HL-60/S4 treated with phorbol 12-myristate 13-acetate at 8.2 ng/mL for 4 days and 3 days (cell line): ENCODE measurements around the gene P3H2.

Experiments
- in situ Hi-C: fragments of 300-500 bp; cut with MboI; formaldehyde crosslinking; loops from 2 replicates; pipeline ENCODE4 v1.15.0; 2022; ENCODE audit warnings: low sequenced_read_pairs

The P3H2 gene

DNA sequence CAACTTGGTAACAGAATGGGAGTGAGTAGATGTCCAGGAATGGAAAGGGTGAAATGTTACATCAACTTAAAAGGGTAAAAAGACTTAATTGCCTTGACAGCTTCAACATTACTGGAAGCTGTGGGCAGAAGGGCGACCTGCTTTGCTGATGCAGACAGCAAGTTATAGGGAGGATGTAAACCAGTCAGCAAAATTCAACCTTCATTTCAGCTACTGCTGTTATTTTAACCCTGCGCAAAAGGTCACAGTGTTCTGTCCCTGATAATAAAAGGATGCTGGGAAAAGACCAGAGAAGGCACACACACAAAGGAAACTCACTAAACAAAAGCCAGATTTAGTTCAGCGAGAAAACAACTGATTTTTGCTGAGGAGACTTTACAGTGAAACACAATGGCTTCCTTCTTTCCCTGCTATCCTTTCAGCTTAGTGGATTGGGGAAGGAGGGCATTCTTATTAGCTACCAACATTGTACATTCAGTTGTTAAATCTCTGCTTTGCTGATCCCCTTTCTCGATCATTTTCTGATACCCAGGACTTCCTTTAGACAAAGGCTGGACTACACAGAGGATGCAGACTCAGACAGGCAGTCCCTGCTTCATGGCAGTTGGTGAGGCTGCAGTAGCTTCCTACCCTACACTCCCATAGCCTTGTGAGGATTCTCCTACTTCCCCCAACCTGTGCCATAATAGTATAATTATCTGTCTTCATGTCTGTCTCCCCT, 62.0 kb downstream of the P3H2 start:
- in situ Hi-C loops: no loop called here

GRCh38 chr3:190056742-190057141, 64.0 kb downstream of the P3H2 start:
- in situ Hi-C loops: no loop called here

- in situ Hi-C loops: no loop called here
Measured at GRCh38 chr3:190055773-190056172, 64.9 kb downstream of the P3H2 start.

- in situ Hi-C loops: no loop called here
Measured at GRCh38 chr3:190053919-190054672, 66.6 kb downstream of the P3H2 start.

DNA sequence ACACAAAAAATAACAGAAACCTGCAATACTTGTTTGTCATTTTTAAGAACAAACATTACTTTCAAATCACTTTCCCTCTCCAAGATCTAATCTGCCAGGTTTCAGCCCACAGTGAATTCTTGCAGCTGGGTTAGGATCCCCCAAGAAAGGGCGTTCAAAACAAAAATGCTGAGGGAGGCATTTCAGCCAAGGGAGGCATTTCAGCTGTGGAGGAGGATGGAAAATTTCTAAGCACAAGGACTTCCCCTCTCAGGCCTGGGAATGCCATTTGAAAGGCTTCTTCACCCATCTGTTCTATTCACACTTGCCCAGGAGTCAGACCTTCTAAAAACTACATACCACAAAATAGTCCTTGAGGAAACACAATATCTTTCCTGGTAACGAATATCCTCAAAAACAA, 69.1 kb downstream of the P3H2 start:
- in situ Hi-C loops: no loop called here

DNA sequence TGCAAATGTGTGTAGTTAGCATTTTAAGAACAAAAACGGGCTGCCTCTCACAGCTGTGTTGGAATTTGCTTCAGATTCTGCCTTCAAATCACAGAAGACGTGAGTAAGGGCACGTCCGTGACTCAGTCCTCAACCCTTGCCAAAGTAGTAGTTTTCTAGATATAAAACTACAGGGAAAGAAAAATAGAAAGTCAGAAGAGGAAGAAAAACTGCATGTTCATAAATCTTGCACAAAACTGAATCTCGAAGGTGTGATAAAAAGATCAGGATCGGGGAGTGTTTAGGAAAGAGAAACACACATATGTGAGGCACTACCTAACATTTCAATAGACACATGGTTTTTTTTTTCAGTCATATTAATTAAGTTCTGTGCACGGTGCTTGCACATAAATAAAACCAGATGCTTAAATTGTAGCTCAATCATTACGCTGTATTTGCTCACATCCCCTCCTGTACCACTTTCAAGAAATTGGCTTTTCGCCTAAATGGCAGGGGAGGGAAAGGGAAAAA, 71.7 kb downstream of the P3H2 start:
- in situ Hi-C loops: no loop called here

DNA sequence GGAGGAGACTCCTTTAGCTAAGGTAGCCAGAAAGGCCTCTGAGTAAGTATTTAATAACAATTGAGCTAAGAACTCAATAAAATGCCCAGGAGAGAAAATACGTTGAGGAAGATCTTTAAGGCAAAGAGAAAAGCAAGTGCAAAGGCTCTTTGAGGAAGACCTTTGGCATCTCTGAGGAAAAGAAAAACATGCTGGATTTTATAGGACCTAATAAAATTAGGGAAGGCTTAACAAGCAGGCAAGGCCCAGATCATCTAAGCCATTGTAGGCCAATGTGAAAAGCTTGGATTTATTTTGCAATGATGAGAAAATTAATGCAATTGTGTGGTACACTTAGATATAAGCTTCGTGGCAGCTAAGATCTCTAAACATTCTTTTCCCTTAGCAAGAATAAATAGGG, 75.7 kb downstream of the P3H2 start:
- in situ Hi-C loops: no loop called here

DNA sequence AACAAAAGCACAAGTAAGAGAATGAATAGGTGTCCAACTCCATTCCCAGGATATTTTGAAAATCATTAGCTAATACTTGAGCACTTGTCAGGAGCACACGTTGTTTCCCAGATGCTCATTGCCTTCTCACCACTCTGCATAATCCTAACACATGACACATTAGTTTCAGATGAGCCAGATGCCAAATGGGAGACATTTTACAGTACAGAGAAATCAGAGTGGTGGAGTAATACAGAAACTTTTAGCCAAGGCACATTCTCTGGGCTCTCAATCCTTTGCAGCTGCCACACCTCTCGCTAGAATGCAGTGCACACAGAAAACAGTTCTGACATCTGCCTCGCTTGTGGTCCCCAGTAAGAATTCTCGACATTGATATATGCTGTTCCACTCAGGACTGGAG, 76.6 kb downstream of the P3H2 start:
- in situ Hi-C loops: no loop called here

DNA sequence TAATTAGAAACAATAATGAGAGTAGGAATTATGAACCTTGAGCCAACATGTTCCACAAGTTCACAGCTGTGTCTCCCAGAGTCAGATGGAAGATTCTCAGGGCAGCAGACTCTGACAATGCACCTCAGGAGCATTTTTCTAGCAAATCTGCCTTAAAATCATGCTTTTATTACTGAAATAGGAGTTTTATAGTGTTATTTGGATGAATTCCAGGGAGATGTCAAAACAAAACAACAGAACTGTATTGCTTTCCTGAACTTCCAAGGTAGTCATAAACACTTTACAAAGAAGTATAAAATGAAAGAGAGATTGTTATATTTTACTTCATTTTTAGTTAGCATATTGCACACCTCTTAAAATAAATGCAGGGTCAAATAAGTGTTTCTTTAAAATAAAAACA, 77.0 kb downstream of the P3H2 start:
- in situ Hi-C loops: no loop called here

- in situ Hi-C loops: no loop called here
Measured at GRCh38 chr3:190042558-190042957, 78.1 kb downstream of the P3H2 start.

DNA sequence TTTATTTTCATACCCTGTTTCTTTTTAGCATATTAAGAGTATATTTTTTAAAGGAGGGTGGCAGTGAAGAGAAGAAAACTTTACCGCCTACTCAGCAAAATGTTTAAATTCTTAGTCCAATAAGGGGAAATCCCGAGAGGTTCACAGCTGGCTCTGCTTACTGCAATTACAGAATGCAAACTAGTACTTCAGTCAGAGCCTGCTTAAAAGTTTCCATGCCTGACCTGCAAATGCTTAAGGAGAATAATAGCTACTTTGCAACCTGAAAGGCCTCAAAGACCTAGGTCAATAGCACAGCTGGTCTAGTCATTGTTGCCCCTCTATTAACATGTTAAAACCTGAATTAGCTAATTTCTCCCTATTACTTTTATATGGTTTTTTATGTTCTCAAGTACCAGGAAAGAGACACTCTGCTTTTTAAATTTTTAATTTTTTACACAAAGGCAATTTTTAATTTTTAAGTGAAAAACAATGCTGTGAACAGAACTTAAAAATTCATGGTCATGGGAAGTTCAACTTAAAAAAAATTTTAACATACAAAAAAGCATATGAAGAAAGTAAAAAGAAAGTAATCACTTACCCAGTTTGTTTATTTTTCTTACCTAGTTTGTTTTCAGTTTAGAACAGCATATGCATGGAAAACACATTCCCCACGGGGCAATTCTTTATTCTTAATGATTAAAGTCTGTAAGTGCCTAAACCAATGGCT, 79.2 kb downstream of the P3H2 start:
- in situ Hi-C loops: no loop called here

GRCh38 chr3:190040145-190040544, 80.6 kb downstream of the P3H2 start:
- in situ Hi-C loops: no loop called here

DNA sequence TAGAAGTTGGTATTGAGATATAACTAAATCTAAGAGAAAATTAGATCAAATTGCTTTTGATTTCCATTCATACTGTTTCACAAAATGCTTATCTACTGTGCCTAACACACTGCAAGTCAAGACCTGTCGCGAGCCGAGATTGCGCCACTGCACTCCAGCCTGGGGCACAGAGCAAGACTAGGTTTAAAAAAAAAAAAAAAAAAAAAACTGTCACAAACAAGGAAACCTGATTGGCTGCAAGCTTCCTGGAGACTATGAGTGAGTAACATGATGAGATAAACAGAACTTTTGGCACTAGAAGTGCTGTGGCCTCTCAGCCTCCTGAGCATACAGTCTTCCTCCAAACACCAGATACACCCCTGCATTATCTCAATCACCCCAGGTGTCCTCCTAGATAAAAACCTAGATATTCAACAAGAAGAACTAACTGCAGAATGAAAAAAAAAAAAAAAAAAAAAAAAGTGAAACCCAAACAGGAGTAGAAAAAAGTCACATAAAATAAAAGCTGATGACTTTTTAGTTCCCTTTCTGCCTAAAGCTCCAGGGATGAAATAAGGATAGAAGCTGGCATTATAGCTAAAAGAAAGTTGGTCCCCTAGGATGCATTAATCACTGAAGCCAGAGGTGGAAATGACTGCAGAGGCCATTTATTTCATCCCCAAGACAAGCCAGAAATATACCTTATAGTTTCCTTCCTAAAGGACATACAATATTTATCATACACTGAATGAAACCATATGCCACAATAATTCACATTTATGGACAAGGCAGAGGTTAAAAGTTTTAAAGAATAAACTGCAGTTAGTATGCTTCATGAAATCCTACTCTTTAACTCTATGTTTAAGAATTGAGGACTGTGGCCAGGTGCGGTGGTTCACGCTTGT, 82.4 kb downstream of the P3H2 start:
- in situ Hi-C loops: no loop called here

DNA sequence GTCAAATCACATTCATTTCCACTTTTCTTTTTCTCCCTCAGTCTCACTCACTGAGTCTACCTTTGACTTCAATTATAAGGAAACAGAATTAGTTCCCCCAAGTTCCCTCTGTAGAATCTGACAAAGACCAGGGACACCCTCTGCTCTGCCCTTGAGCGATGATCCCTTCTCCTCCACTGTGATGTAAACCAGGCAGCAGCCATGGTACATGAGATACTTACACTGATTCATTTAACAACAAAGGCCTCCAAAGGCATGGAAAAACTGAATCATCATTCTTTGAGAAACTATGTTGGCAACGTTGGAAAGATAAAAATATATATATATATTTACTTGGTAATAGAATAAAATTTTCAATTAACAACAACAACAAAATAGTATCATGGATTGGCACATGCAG, 84.1 kb downstream of the P3H2 start:
- in situ Hi-C loops: no loop called here

DNA sequence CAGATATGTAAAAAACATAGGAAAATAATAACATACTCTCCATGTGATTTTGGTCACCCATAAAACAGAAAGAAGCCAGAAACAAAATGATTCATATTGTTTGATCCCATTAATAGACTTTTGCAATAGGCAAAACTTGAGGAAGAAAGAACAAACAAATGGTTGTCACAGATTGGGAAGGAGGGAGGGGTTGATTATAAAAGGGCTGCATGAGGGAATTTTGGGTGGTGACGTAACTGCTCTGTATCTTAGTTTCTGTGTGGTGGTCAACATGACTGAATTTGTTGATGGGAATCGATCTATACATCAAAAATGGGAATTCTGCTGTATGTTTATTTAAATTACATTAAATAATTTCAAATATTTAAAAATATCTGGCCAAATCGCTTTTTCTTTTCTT, 86.3 kb downstream of the P3H2 start:
- in situ Hi-C loops: no loop called here

DNA sequence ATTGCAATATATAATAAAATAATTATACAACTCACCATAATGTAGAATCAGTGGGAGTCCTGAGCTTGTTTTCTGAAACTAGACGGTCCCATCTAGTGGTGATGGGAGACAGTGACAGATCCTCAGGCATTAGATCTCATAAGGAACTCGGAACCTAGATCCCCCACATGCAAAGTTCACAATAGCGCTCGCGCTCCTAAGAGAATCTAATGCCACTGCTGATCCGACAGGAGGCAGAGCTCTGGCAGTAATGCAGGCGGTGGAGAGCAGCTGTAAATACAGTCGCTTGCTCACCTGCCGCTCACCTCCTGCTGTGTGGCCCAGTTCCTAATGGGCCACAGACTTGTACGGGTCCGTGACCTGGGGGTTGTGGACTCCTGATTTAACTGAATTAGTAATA, 87.8 kb downstream of the P3H2 start:
- in situ Hi-C loops: no loop called here

DNA sequence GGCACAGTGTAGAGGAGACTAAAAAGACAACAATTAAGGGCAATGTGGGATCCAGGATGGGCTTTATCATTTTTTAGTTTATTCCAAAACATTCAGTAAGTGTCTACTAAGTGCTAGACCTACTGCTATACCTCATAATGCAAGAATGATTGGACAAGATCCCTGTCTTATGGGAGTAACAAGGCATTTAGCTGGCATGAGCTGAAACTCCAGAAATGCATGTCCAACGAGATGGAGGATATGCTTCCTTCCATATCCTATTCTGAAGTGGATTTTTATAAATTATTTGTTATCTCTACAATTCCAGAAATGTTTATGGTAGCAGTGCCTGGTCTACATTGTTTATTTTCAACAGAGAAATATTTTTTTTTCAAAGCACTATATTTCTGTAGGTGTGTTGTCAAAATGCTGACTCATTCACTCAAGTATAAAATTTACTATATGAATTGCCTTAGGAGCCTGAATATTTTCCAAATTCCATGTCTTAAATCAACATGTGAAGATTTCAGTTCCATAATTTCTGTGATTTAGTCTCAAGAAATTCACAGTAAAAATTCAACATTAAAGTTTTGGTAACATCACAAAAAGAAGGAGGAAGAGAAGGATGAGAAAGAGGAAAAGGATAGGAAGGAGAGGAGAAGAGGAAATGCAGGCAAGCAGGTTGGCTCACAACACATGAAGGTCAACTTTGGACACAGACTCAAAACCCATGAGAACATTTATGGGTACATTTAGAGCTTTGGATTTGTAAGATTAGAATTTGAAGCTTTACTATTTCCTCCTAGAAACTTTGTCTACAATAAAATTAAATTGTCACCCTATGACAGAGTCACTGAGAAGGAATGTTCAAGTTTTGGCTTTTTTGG, 88.6 kb downstream of the P3H2 start:
- in situ Hi-C loops: no loop called here

GRCh38 chr3:190027116-190027515, 93.6 kb downstream of the P3H2 start:
- in situ Hi-C loops: no loop called here

- in situ Hi-C loops: no loop called here
Measured at GRCh38 chr3:190026154-190026553, 94.5 kb downstream of the P3H2 start.

DNA sequence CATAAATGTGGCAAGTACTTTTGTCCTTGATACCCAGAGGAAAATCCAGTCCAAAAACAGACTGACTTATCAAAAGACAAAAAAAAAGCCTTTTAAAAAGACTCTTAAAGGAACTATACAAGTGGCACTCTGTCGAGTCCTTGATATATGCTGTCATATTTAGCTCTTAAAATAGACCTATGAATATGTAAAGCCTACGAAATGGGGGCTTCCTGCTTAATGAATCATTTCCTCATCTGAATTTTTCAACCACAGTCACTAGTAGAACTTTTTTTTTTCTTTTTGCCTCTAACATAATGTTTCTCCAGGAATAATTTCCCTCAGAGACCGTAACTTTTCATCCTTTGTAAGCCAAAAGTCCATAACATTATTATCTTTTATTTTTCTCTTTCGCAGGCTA, 95.8 kb downstream of the P3H2 start:
- in situ Hi-C loops: no loop called here
